Epithelial cell of proximal tubule (primary cell): ENCODE data around the gene KCNG1. TPM values are rescaled to one million over a fixed set of nuclear protein-coding genes. Genes with fewer than 3 reads are reported as not detected.

ENCODE experiments used
- DNase-seq: peaks from one replicate; pipeline ENCODE4 v3.0.0-alpha.2; 2011; ENCODE audit warnings: low read depth
- H3K4me3 ChIP-seq: 2 replicates; pipeline ENCODE4 v1.5.1; 2011; ENCODE audit warnings: low read depth, mild to moderate bottlenecking, low read length
- total RNA-seq: library from RNA; depleted of rRNA; stranded (reverse); fragments of >200 nt; gene quantifications from 2 replicates; pipeline ENCODE4 v1.2.3, GENCODE V29; 2015
- TF ChIP-seq, protein P1 (sequence below): conservative IDR thresholded peaks from 2 replicates; pipeline ENCODE4 v1.5.1; 2012; ENCODE audit warnings: low read depth, mild to moderate bottlenecking, low read length

KCNG1 gene
- total RNA-seq, 1 donor from 2014 or later = 10.5 TPM

DNA sequence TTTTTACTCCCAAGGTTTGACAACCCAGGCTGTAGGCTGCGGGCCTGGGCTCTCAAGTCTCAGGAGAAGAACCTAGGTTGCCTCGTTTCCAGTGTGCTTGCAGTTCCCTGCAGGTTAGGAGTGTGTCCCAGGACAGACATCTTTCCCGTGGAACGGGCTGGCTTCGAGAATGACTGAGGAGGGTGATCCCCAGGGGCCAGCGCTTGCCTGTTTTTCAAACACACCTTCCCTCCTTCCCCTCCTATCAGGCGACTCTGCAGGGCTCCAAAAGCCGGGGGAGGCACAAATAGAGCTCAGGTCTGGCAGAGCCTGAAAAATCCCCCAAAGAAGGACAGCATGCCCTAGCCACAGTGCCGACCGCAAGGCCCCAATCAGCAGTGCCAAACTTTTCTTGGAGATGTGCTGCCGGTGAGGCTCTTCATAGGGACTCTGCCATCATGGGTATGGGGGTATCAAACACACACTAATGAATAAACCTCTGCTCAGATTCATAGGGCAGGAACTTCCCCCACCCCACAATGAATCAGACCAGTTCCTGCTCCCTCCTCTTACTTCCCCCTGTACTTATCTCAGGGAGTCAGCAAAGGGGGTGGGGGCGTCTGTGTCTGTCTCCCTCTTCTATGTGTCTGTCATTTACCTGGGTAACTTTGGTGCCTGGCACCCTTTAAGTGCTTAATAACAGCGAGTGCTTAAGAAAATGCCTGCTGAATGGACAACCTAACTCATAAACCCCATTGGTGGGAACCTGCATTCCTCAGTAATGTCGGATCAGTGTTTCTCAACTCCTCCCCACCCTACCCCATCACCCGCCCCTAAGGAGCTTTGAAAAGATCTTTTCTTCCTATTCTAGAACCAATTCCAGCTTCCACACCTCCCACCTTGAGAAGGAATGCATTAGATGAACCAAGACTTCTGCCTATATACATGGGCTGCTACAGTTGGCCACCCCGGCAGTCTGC is 1.6 kb downstream of the KCNG1 start:
- no peak overlapping the region for H3K4me3 ChIP-seq
- TF ChIP-seq, protein P1, sequence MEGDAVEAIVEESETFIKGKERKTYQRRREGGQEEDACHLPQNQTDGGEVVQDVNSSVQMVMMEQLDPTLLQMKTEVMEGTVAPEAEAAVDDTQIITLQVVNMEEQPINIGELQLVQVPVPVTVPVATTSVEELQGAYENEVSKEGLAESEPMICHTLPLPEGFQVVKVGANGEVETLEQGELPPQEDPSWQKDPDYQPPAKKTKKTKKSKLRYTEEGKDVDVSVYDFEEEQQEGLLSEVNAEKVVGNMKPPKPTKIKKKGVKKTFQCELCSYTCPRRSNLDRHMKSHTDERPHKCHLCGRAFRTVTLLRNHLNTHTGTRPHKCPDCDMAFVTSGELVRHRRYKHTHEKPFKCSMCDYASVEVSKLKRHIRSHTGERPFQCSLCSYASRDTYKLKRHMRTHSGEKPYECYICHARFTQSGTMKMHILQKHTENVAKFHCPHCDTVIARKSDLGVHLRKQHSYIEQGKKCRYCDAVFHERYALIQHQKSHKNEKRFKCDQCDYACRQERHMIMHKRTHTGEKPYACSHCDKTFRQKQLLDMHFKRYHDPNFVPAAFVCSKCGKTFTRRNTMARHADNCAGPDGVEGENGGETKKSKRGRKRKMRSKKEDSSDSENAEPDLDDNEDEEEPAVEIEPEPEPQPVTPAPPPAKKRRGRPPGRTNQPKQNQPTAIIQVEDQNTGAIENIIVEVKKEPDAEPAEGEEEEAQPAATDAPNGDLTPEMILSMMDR = no peak
- no peak for DNase-seq

DNA sequence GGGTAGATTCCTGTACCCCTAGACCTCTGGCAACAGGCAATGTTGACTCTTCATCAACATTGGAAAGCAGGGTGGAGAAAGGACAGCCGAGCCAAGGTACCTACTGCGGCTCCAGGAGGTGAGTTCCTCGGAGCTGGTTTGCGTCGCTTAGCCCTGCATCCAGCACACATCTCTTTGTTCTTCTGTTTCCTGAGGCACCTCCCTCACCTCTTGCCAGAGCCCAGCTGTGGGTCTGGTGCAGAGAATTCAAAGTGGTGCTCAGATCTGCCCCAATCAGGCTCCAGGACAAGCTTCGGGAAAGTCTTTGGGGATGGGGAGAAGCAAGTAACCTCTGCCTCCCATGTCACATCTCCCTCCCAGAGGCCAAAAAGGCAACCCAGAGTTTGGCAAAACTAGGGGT is 2.2 kb downstream of the KCNG1 start:
- no peak for DNase-seq
- H3K4me3 ChIP-seq = no peak overlapping the region
- TF ChIP-seq, protein P1 = no peak

DNA sequence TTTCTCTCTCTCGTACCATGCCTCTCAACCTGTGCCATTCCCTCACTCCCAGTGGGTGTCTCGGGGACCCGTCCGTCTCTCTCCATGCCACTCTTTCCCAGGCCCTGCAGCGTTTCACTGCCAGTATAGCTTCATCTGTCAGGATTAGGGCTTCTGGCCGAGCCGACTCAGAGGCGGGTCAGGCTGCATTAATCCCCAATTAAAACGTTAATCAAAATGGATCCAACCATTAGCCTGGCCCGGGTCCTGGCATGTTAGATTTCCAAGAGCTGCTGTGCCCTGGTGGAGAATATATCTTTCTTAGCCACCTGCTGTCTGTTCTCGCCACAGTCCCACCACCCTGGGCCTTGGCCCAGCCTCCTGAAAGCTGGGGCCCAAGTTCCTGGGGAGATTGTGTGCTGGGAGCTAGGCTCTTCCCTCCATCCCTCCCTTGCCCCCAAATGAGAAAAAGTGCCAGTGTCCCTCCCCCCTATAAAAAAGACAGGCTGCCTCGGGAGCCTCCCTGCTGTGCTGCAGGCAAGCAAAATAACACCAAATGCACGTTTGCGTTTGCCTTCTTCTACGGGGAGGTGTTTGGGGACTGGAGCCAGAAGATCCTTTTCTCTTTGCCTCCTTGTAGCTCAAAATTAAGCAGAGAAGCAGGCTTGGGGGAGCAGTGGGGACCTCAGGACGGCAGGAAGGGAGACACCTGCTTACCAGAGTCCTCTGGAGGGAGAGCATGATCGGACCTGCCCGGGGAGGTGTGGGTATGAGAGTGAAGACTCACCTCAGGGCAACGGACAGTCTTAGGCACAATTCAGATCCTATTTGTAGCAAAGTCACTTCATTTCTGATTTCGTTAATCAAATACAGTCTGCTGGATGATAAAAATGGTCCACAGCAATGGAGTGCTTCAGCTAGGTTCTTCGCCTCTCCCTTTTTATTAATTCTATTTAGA is 3.0 kb downstream of the KCNG1 start:
- DNase-seq = no peak
- TF ChIP-seq, protein P1 = no peak
- H3K4me3 ChIP-seq = no peak overlapping the region

DNA sequence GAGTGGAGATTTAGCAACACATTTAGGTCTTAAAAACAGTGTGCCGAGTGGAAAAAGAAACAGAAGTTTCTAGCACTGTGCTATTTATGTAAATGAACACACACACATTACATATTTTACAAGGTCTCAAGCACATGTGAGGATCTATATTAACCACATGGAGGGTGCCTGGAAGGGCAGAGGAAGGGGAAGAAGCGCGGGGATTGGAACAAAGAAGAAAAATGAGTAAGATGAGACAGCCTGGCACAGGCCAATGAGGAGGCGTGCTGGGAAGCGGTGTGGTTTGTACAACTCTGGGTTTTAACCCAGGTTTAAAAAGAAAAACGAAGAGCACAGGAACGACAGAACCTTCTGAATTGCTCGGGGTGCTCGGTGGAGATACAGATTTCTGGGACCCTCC is 5.7 kb downstream of the KCNG1 start:
- DNase-seq = no peak
- H3K4me3 ChIP-seq = no peak overlapping the region
- TF ChIP-seq, protein P1 = no peak

DNA sequence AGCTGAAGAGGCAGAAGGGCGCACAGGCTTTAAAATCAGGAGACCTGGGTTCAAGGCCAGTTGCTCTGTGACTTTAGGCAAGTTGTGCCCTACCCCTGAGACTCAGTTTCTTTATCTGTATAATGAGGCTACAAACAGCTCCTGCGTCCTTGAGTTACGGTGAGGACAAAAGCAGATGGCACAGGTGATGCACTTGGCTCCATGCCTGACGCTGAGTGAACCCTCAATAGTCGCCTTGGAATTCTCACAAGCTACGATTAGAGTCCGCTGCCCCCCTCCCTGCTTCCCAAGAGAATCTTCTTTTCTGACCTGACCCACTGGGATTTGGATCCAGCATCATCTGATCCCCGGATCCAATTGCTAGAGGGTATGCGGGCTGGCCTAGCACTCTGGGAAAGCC is 6.4 kb downstream of the KCNG1 start:
- no peak for DNase-seq
- no peak overlapping the region for H3K4me3 ChIP-seq
- TF ChIP-seq, protein P1 = no peak

DNA sequence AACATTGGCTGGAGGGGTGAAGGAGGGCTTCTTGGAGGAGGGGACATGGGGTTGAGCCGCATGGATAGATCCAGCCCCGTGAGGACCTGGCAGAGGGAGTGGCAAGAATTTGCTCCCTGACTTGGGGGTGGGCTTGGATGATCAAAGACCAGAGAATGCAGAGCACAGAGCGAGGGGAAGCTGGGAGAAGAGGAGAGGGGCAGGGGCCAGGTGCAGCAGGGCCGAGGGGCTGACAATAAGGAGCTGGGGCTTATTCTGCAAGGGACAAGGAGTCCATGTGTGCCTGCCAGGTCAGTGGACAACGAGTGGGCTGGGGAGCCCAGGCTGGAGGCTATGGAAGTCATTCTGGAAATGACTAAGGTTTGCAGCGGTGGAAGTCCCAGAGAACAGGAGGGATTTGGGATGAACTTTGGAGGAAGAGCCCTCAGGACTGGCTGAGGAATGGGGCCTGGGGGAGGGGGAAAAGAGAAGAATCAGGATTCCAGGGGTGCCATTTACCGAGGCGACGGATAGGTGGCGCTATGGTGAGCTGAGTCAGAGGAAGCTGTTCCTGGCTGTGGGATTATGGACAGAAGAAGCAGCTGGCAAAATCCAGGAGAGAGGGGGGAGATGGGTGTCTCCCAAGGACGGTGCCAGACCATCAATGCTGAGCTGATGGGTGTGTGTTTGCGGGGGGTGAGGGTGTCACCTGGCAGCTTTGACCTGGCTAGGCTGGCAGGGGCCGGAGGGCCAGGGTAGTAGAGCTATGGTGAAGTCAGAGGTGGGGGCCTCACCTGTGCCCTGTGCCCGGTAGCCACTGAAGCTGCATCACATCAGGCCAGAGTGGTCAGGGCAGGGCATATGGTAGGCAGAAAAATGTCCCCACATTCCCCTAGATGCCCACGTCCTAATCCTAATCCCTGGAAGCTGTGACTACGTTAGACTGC is 7.8 kb downstream of the KCNG1 start:
- H3K4me3 ChIP-seq = no peak overlapping the region
- TF ChIP-seq, protein P1 = peak; percentile 84
- no peak for DNase-seq
